ENCODE measurements around the gene VWA5B1. TPM values are rescaled to one million over a fixed set of nuclear protein-coding genes. Genes with fewer than 3 reads are reported as not detected.

Gene VWA5B1
- total RNA-seq, 6 experiments from 2014 or later, result not detected

- Mint-ChIP-seq H3K4me1 (ENCODE audit: low read depth) (peaks cover 11% of the 10 kb centered on the region; the same call in 1 of the 2 replicates), H3K27me3 (ENCODE audit: insufficient read depth) (peaks cover 56% of the 10 kb centered on the region), H3K4me3 (no peak overlapping the region)
These were observed 68.1 kb downstream of the VWA5B1 start for GRCh38 chr1:20358761-20359263.

GRCh38 chr1:20359451-20360330, 69.0 kb downstream of the VWA5B1 start:
- no peak for DNase-seq
- no peak overlapping the region for H3K27ac Mint-ChIP-seq
- H3K4me1 Mint-ChIP-seq (ENCODE audit: low read depth), result peaks cover 11% of the 10 kb centered on the region; the same call in 1 of the 2 replicates
- TF ChIP-seq CTCF (IDR thresholded peaks at IDR 0.05), result no peak
- peaks cover 54% of the 10 kb centered on the region for H3K27me3 Mint-ChIP-seq (ENCODE audit: insufficient read depth)
- H3K4me3 Mint-ChIP-seq, result no peak overlapping the region
- H3K9me3 Mint-ChIP-seq, result no peaks in the 10 kb centered on the region
- no peaks in the 10 kb centered on the region for H3K36me3 Mint-ChIP-seq (ENCODE audit: low read depth)

More at GRCh38 chr1:20358761-20359263, 68.1 kb downstream of the VWA5B1 start:
- Mint-ChIP-seq H3K27ac (no peak overlapping the region), H3K36me3 (ENCODE audit: low read depth) (no peaks in the 10 kb centered on the region), H3K9me3 (no peaks in the 10 kb centered on the region)
- DNase-seq, result peak; percentile 10
- no peak for TF ChIP-seq CTCF (IDR thresholded peaks at IDR 0.05)

- peaks cover 57% of the 10 kb centered on the region for H3K27me3 Mint-ChIP-seq (ENCODE audit: insufficient read depth)
- TF ChIP-seq CTCF (IDR thresholded peaks at IDR 0.05), result no peak
These were observed 70.7 kb downstream of the VWA5B1 start for GRCh38 chr1:20361401-20361800.

GRCh38 chr1:20361805-20362381, 71.2 kb downstream of the VWA5B1 start:
- Mint-ChIP-seq H3K27me3 (ENCODE audit: insufficient read depth) (peaks cover 54% of the 10 kb centered on the region), H3K27ac (no peak overlapping the region), H3K9me3 (no peaks in the 10 kb centered on the region), H3K4me1 (ENCODE audit: low read depth) (peaks cover 11% of the 10 kb centered on the region; the same call in 1 of the 2 replicates), H3K36me3 (ENCODE audit: low read depth) (no peaks in the 10 kb centered on the region), H3K4me3 (no peak overlapping the region)
- DNase-seq, result peak; percentile 38
- TF ChIP-seq CTCF (IDR thresholded peaks at IDR 0.05), result peak; percentile 94

More at GRCh38 chr1:20361401-20361800, 70.7 kb downstream of the VWA5B1 start:
- H3K4me1 Mint-ChIP-seq (ENCODE audit: low read depth), result peaks cover 11% of the 10 kb centered on the region; the same call in 1 of the 2 replicates
- H3K36me3 Mint-ChIP-seq (ENCODE audit: low read depth), result no peaks in the 10 kb centered on the region
- H3K4me3 Mint-ChIP-seq, result no peak overlapping the region
- H3K9me3 Mint-ChIP-seq, result no peaks in the 10 kb centered on the region
- no peak for DNase-seq
- no peak overlapping the region for H3K27ac Mint-ChIP-seq

- peaks cover 11% of the 10 kb centered on the region; the same call in 1 of the 2 replicates for H3K4me1 Mint-ChIP-seq (ENCODE audit: low read depth)
- H3K27me3 Mint-ChIP-seq (ENCODE audit: insufficient read depth), result peaks cover 59% of the 10 kb centered on the region
- DNase-seq, result no peak
- no peak for TF ChIP-seq CTCF (IDR thresholded peaks at IDR 0.05)
- no peak overlapping the region for H3K4me3 Mint-ChIP-seq
- no peaks in the 10 kb centered on the region for H3K9me3 Mint-ChIP-seq
- H3K36me3 Mint-ChIP-seq (ENCODE audit: low read depth), result no peaks in the 10 kb centered on the region
- no peak overlapping the region for H3K27ac Mint-ChIP-seq
These were observed 72.2 kb downstream of the VWA5B1 start for GRCh38 chr1:20362856-20363255.
